HT1080 (cell line): Measurements from ENCODE around the gene SMIM5. TPM values are rescaled to one million over a fixed set of nuclear protein-coding genes. Genes with fewer than 3 reads are reported as not detected.

Source experiments
- DNase-seq: peaks from one replicate; pipeline ENCODE4 v3.0.0-alpha.2; 2015; ENCODE audit warnings: low read depth
- total RNA-seq: library from RNA; depleted of rRNA; stranded (reverse); fragments of >200 nt; shearing (Covaris generic); gene quantifications from 2 replicates; pipeline ENCODE4 v1.2.3, GENCODE V29; 2014

The SMIM5 gene
- total RNA-seq, 1 experiment from 2014 or later = not detected

- no peak for DNase-seq
These were observed 30.6 kb upstream of the SMIM5 start for GRCh38 chr17:75602644-75603043.

DNA sequence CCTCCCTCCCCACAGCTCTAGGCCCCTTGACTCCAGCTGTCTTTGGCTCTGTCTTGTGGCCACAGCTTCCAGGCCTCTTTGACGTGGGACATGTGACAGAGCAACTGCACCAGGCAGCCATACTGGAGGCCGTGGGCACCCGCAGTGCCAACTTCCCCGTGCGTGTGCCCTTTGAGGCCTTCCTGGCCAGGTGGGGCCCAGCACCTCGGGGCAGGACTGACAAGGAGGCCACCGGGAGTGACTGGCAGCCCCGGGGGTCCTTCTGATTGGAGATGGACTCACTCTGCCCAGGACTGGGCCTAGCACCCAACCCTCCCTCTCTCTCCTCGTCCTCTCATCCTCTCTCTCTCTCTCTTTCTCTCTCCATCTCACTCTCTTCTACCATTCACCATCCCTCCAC, 30.1 kb upstream of the SMIM5 start:
- no peak for DNase-seq

GRCh38 chr17:75604034-75604695, 29.1 kb upstream of the SMIM5 start:
- no peak for DNase-seq

GRCh38 chr17:75605790-75606189, 27.4 kb upstream of the SMIM5 start:
- no peak for DNase-seq

DNA sequence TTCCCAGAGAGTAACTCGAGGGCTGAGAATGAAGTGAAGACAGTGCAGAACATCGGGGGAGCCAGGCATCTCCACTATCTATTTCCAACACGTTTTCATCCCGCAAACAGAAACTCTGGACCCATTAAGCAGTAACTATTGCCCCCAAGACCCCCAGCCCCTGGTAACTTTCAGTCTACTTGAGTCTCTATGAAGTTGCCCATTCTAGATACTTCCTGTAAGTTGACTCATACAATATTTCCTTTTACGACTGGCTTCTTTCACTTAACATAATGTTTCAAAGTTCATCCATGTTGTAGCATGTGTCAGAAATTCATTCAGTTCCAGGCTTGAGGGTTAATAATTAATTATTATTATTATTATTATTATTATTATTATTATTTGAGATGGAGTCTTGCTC, 26.1 kb upstream of the SMIM5 start:
- no peak for DNase-seq

- DNase-seq = no peak
These were observed 22.9 kb upstream of the SMIM5 start for GRCh38 chr17:75610103-75610984.

GRCh38 chr17:75611851-75612429, 21.3 kb upstream of the SMIM5 start:
- no peak for DNase-seq

- no peak for DNase-seq
These were observed 20.2 kb upstream of the SMIM5 start for GRCh38 chr17:75612906-75613626.

DNA sequence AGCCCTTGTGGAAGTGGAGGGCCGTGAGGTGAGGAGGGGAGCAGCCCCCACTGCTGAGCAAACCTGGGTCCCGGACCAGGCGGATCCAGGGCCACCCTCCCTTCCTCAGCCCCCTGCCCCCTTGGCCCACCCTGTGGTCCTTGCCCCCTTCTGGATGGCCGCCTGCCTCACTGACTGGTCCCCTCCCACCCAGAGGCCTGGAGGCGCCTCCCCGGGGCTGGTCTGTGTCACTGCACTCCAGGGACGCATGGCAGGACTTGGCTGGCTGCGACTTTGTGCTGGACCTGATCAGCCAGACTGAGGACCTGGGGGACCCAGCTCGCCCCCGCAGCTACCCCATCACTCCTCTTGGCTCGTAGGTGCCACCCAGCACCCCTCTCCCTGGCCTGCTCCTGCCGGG, 19.2 kb upstream of the SMIM5 start:
- no peak for DNase-seq

DNA sequence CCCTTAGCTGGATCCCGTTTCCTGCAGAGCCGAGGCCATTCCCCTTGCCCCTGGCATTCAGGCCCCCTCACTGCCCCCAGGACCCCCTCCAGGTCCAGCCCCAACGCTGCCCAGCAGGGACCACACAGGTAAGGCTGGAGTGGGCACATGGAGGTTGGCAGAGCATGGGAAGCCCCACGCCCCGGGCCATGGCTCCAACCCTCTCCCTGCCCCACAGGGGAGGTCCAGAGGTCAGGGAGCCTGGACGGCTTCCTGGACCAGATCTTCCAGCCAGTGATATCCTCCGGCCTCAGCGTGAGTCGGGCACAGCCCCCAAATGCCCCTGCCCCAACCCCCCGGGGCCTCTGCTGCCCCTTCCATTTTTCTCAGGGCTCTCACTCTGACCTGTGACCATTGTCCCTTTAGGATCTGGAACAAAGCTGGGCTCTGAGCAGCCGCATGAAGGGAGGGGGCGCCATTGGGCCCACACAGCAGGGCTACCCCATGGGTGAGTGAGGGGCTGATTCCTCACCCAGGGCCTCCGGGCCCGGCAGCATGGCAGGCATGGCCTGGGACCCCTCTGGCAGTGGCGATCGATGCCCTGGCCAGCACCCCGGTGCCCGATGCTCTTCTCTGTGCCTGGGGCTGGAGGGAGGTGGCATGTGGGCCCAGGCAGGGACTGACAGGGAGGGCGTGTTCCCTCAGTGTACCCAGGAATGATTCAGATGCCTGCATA, 18.5 kb upstream of the SMIM5 start:
- no peak for DNase-seq

DNA sequence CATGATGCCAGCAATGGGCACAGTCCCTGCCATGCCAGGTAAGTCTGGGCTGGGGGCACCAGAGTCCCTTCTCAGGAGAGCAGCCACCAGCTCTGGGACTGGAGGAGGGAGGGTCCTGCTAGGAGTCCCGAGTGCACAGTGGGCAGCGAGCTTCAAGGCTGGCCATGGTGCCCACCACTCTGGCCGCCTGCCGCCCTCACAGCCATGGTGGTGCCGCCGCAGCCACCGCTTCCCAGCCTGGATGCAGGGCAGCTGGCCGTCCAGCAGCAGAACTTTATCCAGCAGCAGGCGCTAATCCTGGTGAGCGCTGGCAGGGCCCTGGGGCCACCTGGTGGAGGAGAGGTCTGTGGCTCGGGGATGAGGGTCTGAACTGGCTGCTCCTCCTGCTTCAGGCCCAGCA, 17.9 kb upstream of the SMIM5 start:
- DNase-seq = peak; percentile 30

DNA sequence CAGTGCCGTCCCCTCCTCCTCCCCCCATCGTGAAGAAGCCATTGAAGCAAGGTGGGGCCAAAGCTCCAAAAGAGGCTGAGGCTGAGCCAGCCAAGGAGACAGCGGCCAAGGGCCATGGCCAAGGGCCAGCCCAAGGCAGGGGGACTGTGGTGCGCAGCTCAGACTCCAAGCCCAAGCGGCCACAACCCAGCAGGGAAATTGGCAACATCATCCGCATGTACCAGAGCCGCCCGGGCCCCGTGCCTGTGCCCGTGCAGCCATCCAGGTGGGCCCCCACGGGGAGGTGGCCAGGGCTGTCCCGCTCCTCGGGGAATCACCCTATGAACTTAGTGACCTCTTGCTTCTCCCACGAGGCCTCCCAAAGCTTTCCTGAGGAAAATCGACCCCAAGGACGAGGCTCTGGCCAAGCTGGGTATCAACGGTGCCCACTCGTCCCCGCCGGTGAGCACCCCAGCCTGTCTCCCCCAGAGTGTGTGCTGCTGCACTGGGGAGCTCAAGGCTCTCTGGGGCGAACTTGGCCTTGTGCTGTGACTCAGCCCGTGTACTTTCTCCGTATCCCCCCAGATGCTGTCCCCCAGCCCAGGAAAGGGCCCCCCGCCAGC, 16.6 kb upstream of the SMIM5 start:
- no peak for DNase-seq

DNA sequence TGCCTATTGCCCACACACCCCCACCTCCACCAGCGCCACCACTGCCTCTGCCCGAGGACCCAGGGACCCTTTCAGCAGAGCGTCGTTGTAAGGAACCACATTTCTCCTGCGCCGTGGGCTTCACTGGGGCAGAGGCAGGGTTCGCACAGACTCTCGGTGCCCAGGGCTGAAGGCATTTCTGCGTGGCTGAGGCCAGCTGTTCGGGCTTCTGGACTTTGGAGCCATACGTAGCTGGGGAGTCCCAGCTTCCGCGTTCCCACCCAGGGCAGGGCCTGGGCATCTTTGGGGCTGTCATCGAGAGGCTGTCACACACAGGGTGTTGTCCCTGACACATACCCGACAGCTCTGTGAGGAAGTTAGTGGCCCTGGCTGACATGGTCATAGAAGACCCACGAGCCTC, 16.0 kb upstream of the SMIM5 start:
- DNase-seq = no peak

GRCh38 chr17:75617675-75618074, 15.6 kb upstream of the SMIM5 start:
- no peak for DNase-seq

GRCh38 chr17:75619506-75620431, 13.5 kb upstream of the SMIM5 start:
- DNase-seq = peak; percentile 74

GRCh38 chr17:75621489-75621888, 11.7 kb upstream of the SMIM5 start:
- no peak for DNase-seq

- no peak for DNase-seq
These were observed 11.2 kb upstream of the SMIM5 start for GRCh38 chr17:75622076-75622475.

GRCh38 chr17:75622771-75623273, 10.4 kb upstream of the SMIM5 start:
- DNase-seq = no peak

- no peak for DNase-seq
These were observed 9.8 kb upstream of the SMIM5 start for GRCh38 chr17:75623386-75623785.
